ENCODE measurements around the gene TSPEAR.

- no peak for TF ChIP-seq GATAD2B (IDR thresholded peaks at IDR 0.05; ENCODE audit: borderline replicate concordance)
- TF ChIP-seq MAFG (tag; conservative IDR thresholded peaks at IDR 0.05), result no peak
- no peak for TF ChIP-seq CTCF (IDR thresholded peaks at IDR 0.05 in 2 of 3, conservative IDR thresholded peaks at IDR 0.05 in 1 of 3; ENCODE audit: insufficient read depth in 2 of 3, low read depth in 1 of 3, low read length in 3 of 3)
- no peak for TF ChIP-seq NEUROD1 (IDR thresholded peaks at IDR 0.05; ENCODE audit: borderline replicate concordance, low read depth, low read length, partially characterized antibody)
- no peak for TF ChIP-seq MEIS2 (IDR thresholded peaks at IDR 0.05; ENCODE audit: partially characterized antibody)
- TF ChIP-seq ZNF311 (CRISPR knock-in tag; IDR thresholded peaks at IDR 0.05), result no peak
- TF ChIP-seq ZNF384 (IDR thresholded peaks at IDR 0.05; ENCODE audit: low read depth, low read length), result no peak
Observed at GRCh38 chr21:44734026-44734745, 22.8 kb upstream of the TSPEAR start.
